Retinal pigment epithelial cell (primary cell): ENCODE measurements around the gene CLK1.

Source experiments
- DNase-seq: peaks from one replicate; pipeline ENCODE4 v3.0.0-alpha.2; 2010; ENCODE audit warnings: low read depth
- H3K4me3 ChIP-seq: 2 replicates; pipeline ENCODE4 v1.5.1; 2011; ENCODE audit warnings: mild to moderate bottlenecking, low read length, control low read depth, moderate library complexity
- TF ChIP-seq, protein P1 (sequence below): conservative IDR thresholded peaks from 2 replicates; pipeline ENCODE4 v1.5.1; 2011; ENCODE audit warnings: low read depth, low read length, control low read depth, inconsistent platforms

The CLK1 gene

DNA sequence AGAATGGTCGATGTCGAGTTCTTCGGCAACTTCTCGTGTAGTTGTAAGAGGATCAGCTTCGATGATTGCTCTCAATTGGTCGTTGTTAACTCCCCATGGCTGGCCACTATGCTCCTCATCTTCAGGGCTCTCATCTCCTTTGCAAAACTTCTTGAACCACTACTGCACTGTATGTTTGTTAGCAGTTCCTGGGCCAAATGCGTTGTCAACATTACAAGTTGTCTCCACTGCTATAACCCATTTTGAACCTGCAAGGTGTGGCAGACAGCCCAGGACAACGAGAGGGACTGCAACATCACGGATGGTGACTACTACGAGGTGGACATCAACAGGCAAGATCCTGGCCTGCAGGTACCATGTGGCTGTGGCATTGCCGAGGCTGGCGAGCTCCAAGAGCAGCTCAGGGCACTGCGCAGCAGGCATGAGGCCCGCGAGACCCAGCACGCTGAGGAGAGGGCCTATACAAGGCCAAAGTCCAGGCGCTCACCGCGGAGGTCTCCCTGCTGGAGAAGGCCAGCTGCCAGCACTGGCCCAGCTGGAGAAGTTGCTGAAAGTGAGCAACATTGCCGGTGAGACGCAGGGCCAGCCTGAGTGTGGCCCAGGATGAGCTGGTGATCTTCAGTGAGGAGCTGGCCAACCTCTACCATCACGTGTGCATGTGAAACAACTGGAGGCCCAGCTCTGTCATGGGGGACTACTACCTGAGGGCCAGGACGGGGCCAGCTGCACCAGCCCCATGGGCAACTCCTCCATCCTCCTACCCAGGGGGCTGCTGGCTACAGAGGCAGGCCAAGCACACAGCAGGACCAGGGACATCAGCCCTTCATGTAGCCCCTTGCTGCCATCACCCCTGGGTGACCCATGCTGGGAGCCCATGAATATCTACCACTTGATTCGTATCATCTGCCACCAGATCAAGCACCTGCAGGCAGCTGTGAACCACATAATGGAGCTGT lies 20.2 kb downstream of the CLK1 start:
- no peak overlapping the region for H3K4me3 ChIP-seq
- TF ChIP-seq, protein P1, sequence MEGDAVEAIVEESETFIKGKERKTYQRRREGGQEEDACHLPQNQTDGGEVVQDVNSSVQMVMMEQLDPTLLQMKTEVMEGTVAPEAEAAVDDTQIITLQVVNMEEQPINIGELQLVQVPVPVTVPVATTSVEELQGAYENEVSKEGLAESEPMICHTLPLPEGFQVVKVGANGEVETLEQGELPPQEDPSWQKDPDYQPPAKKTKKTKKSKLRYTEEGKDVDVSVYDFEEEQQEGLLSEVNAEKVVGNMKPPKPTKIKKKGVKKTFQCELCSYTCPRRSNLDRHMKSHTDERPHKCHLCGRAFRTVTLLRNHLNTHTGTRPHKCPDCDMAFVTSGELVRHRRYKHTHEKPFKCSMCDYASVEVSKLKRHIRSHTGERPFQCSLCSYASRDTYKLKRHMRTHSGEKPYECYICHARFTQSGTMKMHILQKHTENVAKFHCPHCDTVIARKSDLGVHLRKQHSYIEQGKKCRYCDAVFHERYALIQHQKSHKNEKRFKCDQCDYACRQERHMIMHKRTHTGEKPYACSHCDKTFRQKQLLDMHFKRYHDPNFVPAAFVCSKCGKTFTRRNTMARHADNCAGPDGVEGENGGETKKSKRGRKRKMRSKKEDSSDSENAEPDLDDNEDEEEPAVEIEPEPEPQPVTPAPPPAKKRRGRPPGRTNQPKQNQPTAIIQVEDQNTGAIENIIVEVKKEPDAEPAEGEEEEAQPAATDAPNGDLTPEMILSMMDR, result no peak
- no peak for DNase-seq

DNA sequence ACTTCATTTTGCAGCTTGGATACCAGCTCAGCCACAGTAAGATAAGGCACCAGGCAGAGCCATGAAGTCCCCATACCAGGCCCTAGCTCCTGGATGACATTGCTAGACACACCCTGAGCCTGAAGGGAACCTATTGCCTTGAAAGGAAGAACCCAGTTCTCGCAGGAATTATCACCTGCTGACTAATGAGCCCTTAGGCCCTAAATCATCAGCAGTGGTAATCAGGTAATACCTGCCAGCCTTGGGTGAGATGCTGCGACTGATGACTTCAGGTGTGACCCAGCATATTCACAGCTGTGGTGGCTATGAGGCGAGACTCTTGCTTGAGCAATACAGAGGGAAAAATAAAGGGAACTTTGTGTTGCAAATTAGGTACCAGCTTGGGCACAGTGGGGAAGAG lies 24.9 kb downstream of the CLK1 start:
- no peak for DNase-seq
- no peak overlapping the region for H3K4me3 ChIP-seq
- TF ChIP-seq, protein P1, result no peak

DNA sequence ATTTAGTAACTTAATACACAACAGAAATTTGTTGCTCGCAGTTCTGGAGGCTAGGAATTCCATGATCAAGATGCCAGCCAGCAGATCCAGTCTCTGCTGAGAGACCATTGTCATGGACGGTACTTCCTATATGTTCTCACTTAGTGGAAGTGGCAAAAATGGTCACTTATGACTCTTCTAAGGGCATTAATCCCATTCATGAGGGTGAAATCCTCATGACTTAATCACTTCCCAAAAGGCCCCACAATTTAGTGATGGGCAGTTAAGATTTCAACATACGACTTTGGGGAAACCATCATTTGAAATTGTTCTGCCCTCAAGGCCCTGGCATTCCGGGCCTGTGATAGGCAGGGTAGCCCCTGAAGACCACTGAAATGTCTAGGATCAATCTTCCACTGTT lies 29.8 kb downstream of the CLK1 start:
- no peak overlapping the region for H3K4me3 ChIP-seq
- TF ChIP-seq, protein P1, result no peak
- no peak for DNase-seq

DNA sequence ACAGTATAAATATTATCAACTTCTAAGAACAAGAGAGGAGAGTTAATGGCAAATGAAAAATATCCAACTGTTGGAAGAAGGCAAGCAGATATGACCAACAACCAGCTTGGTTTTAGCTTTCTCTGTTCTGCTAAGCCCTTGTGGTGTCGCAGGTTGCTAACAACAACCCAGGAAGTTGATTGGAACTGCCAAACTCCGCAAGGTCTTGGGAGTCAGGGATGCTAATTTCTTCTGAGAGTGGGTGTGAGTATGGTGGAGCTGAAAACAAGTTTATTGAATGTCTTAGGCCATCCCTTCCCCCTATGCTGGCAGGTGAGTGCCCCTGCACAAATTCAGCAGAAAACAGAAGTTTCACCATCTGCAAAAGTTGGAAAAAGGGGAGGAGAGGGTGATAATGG lies 35.2 kb downstream of the CLK1 start:
- no peak overlapping the region for H3K4me3 ChIP-seq
- no peak for DNase-seq
- TF ChIP-seq, protein P1, result no peak

DNA sequence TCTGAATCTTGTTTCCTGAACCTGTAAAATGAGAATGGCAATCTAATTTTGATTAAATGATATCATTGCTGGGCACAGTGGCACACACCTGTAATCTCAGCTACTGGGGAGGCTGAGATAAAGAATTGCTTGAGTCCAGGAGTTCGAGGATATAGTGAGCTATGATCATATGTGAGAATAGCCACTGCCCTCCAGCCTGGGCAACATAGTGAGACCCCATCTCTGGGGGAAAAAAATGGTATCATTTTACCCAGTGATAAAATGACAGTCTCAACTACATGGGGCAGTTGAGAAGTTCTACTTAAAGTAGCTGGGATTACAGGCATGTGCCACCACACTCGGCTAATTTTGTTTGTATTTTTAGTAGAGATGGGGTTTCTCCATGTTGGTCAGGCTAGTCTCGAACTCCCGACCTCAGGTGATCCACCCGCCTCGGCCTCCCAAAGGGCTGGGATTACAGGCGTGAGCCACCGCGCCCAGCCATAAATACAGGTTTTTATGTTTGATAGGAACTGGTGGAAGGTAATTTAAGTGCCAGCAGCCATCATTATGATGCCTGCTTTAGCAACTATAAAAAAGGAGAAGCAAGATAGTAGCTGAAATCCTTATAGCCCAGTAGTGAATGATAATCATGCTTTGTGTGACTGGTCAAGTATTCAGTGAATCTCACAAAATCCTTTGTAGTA lies 35.7 kb downstream of the CLK1 start:
- TF ChIP-seq, protein P1, result no peak
- no peak overlapping the region for H3K4me3 ChIP-seq
- DNase-seq, result no peak

DNA sequence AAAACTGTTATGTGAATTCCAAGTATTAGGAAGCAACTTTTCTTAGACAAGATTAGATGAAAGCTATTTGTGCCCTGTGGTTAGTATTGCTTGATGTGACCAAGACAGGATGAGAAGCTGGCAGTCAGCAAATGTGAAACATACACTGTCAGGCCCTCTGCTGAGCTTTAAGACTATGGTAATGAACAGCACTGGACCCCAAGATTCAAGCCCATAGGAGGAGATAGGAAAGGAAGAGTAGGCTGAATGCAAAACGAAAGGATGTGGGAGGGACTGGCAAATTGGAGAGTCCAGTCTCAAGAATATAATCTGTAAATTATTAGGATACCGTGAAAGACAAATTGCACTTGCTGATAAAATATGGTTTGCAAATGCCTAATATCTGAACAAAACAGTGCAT lies 36.4 kb downstream of the CLK1 start:
- no peak for DNase-seq
- H3K4me3 ChIP-seq, result no peak overlapping the region
- TF ChIP-seq, protein P1, result no peak

DNA sequence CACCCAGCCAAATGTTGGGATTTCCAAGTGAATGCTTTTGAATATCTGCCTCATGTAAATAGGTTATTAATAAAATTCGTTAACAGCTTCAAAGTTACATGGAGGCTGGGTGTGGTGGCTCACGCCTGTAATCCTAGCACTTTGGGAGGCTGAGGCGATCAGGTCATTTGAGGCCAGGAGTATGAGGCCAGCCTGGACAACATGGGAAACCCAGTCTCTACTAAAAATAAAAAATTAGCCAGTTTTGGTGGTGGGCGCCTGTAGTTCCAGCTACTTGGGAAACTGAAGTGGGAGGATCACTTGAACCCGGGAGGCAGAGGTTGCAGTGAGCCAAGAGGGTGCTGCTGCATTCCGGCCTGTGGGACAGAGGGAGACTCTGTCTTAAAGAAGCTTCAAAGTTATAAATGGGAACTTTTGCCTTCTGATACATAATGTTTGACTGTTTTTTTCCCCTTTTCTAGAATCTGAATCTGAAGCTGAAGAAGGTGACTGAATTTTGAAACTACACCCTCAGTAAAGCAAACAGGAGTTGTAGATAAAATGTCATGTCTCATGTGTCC lies 42.7 kb downstream of the CLK1 start:
- TF ChIP-seq, protein P1, result no peak
- no peak for DNase-seq
- no peak overlapping the region for H3K4me3 ChIP-seq
